SHP77 (cell line): Measurements from ENCODE around the gene SFT2D2.

Experiments used
- DNase-seq, 2 experiments: peaks; one replicate each; lab custom pipeline; 2025; lab: John Stamatoyannopoulos, UW

SFT2D2 gene

DNA sequence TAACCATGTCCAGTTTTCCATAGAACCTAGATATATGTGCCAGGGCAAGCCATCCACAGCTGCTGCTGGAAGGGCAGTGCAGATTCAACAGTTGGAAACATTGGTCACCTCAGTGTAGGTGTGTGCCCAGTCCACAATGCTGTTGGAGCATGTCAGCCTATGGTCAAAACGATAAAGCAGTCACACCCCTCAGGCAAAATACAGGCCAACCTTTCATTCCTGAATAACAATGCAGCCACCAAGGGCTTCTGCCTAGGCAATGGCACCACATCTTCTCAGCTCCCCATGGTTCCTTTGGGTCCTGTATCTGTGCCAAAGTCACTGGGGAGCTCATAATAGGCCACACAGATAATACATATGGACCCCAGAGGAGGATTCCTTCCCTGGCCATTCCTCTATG lies 39.8 kb downstream of the SFT2D2 start:
- DNase-seq = no peak

DNA sequence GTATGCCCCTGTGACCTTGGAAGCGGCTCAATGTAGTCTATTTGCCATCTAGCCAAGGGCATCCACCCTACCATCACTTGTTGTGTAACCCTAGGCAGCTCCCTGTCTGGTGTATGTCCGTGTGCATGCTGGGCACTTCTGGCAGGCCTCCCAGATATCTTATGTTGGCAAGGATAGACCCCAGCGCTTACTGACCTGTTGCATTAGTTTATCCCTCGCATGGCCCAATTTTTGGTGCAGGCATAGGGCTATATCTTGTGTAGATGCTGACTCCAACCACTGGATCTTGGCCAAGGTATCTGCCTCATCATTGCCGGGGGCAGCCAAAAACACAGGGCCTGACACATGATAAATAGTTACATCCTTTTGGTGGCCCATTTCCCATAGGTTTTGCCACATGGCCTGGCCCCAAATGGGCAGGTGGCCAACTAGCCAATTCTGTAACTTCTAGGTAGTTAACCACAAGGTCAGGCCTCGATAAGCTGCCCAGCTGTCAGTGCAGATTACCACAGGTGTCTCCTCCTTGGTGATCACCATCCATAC lies 40.9 kb downstream of the SFT2D2 start:
- no peak for DNase-seq

DNA sequence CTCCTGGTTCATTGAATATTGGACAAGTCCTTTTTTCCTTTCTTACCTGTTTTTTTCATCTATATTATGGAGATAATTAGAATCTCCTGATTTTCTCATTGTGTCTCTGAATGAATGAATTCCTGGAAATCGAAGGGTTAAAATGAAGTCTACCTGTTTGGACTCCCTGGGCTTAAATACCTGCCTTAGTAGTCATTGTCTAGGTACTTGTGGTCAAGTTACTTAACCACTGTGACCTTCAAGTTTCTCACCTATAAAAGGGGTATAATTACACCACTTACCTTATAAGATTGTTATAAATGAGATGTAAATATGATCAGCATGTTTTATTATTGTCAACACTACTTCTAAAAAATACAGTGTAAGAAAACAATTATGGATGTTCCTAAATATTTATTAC lies 45.8 kb downstream of the SFT2D2 start:
- no peak for DNase-seq

DNA sequence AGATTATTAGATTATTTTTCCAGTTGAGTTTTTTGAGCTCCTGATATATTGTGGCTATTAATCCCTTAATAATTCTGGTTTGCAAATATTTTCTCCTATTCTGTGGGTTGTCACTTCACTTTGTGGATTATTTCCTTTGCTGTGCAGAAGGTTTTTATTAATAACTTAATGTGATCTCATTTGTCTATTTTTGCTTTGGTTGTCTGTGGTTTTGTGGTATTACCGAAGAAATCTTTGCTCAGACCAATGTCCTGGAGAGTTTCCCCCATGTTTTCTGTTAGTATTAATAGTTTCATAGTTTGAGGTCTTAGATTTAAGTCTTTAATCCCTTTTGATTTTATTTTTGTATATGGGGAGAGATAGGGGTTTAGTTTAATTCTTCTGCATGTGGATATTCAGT lies 47.8 kb downstream of the SFT2D2 start:
- DNase-seq = no peak

DNA sequence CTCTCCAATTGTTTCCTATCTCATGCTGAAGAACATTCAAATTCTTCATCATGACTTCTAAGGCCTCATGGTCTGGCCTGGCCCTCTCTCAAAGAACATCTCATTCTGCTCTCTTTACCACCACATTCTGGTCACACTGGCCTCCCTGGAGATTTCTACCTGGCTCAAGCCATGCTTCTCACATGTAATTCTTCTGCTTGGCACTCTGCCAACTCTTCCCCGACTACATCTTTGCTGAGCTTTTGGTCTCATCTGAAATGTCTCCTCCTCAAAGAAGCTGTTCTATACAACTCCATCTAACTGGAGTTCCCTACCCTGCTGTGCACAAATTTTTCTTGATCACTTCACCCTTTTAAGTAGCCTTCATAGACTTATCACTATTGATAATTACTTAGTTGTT lies 53.4 kb downstream of the SFT2D2 start:
- DNase-seq = no peak

DNA sequence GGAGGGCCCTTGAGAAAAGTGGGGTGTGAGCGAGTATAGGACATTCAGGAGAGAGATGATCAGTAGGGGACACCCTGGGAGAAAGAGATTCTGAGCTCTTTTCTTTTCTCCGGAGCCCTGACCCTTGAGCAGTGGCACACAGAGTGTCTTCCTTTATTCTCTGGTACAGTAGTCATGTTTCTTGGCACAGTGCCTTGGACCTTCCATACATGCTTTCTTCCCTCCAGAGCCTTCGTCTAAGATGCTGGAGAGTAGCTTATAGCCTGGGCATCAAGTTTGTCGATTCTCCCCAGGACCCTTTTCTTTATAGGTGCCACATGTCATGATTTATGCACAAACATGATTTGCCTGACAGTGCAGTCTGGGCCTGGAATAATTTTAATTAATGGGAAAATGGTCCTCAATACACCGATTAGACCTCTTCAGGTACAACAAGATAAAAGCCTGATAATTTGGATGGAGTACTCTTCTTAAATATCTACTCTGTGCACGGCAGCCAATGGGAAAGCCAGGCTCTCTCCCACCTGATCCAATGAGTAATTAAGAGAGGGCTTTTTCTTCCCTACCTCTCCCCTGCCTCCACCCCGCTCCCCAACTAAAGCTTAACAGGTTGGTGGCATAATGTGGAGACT lies 54.6 kb downstream of the SFT2D2 start, which contains the start of gene TBX19:
Gene TBX19 (plus strand): TSS at position 582 of the 632 bp plus-strand sequence. CDS start 214 bp downstream, outside the sequence.
- no peak for DNase-seq

DNA sequence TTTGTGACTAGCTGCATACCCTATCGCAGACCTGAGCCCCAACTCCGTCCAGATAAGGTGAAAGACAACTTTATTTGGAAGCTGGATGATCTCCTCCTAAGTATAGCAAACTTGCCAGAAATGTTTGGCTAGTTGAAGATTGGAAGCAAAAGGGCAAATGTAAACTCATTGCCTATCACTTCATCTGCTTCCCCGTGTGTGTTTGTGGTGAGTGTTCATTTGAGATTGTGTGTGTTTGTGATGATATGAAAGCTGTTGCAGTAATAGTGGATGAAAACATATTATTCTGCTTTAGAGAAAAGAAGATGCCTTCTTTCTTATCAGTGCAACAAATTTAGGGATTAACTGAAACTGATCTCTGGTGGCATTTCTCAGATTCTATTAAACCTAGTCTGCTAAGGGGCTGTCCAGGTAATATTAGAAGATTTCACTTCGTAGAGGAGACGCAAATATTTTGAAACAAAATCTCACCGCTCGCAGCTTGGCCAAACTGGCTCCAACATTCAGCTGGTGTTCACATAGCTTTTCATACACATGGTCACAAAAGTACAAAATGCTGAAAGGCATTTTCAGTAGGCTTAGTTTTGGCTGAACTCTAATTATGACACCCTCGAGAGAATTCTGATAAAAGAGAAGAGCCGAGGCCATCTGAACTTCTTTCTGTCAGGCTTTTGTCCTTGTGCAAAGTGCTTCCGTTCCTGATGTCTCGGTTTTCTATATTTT lies 56.0 kb downstream of the SFT2D2 start:
- DNase-seq = no peak

DNA sequence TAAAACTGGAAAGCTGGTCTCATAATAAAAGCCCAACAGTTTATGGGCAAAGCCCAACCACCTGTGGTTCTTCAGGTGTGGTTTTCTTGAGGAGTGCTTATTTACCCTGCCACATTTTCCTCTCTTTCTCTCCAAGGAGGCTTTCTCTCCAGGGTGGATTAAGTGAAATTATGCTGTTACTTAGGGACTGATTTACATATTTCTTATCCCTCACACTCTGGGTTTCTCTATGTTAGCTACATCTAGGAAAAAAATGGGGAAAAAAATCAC lies 59.7 kb downstream of the SFT2D2 start:
- DNase-seq = no peak

DNA sequence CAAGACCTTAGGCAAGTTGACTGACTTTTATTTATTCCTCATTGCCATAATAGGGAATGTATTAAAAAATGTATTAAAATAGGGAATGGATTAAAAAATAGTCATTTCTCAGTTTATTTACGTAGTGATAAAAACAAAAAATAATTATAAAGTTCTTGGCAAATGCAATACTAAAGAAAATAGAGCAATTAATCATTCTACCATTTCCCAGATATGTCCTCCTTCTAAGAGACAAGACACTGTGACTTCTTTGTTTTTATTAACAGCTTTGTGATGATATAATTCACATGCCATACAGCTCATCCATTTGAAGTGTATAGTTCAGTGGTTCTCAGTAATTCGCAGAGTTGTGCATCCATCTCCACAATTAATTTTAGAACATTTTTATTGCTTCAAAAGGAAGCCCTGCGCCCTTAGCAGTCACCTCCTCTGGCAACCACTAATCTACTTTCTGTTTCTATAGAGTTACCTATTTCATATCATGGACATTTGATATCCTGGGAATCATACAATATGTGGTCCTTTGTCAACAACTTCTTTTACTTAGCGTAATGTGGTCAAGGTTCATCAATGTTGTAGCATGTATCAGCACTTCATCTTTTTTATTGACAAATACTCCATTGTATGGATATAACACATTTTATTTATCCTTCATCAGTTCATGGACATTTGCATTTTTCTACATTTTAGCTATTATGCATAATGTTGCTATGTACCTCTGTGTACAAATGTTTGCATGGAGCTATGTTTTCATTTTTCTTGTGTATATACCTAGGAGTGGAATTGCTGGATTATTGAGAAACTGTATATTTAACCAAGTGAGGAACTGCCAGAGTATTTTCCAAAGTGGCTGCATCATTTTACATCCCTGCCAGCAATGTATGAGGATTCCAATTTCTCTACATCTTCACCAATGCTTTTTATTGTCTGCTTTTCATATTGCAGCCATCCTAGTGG lies 60.4 kb downstream of the SFT2D2 start:
- DNase-seq = no peak

DNA sequence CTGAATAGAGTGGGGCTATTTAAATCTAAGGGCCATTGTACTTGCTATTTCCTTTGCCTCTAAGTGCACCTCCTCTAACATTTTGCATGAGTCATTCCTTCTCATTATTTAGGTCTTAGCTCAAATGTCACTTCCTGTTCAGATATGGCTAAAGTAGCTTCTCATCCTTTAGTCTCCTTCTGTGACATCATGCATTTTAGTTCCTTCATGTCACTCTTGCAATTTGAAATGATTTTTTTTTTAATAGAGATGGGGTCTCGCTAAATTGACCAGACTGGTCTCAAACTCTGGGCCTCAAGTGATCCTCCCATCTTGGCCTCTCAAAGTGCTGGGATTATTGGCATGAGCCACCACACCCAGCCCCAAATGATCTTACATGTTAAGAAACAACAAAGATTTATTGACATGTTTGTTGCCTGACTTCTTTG lies 61.4 kb downstream of the SFT2D2 start:
- DNase-seq = no peak

DNA sequence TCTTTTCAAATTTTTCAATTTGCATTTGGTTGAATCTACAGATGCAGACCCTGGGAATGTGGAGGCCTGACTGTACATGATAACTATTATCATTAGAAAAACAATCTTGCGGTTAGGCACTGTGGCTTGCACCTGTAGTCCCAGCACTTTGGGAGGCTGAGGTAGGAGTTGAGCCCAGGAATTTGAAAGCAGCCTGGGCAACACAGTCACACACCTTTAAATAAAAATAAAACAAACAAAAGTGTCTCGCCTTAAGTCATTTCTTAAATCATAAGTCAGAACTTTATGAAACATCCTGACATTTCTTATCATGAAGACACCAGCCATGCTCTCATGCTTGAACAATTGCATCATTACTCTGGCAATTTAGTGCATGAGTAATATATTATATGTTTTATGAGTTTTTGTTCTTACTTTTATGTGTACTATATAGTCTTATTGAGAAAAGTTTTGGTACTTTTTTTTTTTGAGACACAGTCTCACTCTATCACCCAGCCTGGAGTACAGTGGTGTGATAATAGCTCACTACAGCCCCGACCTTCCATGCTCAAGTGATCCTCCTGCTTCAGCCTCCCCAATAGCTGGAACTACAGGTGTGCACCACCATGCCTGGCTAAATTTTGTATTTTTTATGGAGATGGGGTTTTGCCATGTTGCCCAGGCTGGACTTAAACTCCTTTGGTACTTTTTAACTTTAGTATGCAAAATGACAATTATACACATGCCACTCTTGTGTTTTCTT lies 62.7 kb downstream of the SFT2D2 start:
- DNase-seq = no peak

DNA sequence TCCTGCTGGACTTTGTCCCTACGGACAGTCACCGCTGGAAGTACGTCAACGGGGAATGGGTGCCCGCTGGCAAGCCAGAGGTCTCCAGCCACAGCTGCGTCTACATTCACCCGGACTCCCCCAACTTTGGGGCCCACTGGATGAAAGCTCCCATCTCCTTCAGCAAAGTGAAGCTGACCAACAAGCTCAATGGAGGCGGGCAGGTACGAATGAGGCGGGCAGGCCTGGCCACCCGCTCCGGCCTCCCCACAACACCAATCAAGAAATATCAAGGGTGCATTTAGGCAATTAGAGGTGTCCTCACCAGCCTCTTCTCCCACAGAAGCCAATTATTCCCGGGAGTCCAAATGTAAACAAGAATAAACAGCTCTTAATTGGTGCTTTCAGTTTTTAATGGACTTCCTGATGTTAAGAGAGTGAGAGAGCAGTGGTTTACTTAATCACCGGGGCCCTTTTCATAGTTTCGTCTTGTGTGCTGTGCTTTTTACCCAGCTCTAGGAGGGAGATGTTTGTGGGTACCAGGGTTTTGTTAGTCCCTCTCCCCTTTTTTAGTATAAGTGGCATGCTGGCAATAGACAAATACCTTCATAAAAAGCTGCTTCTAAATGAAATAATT lies 65.5 kb downstream of the SFT2D2 start:
- DNase-seq = no peak

DNA sequence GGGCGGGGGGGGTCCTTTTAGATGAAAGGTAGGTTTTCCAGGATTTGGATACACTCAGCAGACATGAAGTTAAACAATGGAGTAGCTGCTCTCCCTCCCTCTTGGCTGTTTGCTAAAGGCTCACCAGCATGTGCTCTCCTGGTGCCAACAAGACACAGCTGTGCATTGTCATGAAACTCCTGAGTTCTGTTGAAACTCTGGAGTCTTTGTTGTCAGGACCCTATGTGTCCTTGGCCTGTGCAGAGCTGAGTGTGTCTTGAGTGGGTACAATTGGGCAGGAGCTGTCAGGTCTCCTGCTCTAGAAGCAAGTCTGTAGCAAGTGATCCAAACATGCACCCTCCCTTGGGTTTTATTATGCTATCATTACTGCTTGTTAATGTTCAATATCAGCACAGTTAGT lies 67.6 kb downstream of the SFT2D2 start:
- no peak for DNase-seq

DNA sequence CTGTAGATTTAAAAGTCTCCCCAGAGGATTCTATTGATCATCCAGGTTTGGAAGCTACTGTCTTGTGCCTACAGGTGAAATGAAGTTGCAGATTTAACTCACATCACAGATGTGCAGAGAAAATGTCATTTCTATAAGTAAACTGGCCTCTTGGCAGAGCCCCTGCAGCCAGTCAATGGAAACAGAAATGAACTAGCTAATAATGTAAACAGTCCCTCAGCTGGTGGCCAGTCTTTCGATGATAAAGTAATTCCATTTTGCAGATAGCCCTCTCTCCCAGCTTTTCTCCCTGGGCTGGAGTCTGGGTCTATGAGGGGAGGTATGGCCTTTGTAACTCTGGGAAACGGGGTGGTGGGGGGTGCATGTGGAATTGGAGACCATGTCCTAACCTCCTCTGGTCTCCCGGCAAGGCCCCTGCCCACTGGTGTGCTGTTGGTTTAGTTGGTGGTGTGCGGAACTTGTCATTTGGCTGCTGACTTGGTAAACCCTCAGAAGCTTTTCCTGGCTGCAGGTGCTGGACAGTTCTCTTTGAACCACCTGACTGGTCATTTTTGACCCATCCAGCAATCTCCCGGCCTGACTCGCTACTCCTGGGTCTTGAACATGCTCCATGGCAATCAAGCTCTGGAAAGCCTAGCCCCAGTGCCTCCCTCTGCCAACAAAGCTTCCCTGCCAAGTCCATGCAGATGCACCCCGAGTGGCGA lies 69.8 kb downstream of the SFT2D2 start:
- no peak for DNase-seq

DNA sequence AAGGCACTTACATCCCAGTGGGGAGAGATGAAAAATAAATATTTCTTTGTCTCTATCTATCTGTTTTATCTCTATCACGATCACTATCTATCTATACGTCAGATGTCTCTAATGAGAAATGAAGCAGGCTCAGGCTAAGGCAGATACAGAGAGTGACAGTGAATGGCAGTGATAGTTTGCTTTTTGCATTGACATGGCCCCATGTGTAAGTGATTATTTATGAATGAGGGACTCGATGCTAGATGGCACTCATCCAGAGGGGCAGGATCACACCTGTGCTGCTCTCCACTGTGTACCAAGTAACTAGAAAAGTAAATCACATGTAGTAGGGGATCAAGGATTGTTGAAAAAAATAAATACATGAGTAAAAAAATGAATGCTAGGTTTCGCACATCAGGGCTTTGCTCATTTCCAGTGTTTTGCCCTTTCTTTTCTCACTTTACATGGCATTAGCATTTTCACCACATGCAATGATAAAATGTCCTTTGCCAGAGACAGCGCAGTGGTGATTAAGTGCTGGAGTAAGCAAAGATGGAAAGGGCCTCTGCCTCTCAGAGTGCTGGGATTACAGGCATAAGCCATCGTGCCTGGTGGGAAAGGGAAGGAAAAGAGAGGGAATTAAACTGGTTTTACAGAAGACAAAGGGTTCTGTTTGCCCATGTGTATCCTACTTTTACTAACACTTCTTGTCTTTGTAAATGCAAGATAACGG lies 71.4 kb downstream of the SFT2D2 start:
- no peak for DNase-seq

DNA sequence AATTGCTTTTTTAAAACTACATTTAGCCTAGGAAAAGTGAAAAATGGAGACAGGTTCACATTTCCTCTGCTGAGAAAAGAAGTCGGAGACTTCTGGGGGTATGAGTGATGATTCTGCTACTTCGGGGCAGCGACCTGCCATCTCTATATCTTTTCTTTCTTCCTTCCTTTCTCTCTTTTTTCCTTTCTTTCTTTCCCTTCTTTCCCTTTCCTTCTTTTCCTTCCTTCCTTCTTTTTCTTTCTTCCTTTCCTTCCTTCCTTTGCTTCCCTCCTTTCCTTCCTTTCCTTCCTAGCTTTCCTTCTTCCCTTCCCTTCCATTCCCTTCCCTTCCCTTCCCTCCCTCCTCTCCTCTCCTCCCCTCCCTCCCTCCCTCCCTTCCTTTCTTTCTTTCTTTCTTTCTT lies 72.6 kb downstream of the SFT2D2 start:
- DNase-seq = no peak

DNA sequence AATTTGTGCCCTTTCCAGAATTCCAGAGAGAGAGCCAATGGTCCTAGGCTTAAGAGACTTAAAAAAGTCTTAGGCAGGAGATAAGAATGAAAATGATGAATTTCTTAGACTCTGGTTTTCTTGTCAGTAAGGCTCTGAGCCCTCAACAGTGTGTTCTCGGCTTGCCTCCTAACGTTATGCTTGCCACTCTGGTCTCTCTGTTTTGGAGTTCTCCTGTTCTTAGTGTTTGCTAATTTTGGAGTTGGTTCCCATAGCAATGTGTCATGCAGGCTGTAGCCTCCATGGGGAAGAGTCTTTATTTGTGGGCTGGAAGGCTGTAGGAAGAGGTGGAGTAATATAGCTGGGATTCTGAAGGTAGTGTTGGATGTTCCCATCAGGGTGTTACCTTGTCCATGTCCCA lies 74.8 kb downstream of the SFT2D2 start:
- DNase-seq = no peak

DNA sequence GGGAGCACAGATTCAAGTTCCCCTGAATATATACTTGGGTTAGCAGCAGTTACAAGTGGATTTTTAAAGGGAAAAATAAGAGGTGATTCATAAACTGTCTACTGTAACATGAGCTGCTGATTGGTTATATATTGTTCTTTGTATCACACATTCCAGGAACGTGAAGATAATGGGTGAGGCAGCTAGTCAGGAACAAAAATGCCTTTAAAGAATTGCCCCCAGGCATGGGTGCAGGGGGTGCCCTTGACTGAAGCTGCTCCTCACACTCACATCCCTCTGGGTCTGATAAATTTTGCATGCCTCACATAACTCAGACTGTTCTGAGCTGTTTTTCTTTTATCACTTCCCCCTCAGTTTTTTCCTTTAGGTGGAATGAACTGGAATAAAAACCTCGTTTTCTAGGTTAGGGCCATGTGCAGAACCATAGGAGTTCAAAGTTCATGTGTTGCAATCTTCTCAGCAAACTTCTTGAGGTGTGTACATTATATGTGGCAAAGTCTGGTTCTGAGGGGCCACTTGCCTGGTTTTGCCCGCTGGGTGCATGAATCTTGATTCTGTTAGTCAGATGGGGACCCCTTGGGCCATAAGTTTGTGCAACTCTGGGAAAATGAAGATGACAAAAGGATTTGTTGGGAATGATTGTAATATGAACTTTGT lies 76.0 kb downstream of the SFT2D2 start:
- DNase-seq = no peak
